GM10847 (cell line): ENCODE results near the gene MAP3K3.

ENCODE experiments used
- POLR2A ChIP-seq: IDR thresholded peaks from 2 replicates; pipeline ENCODE4 v1.6.1; 2011; ENCODE audit not compliant: insufficient read length; ENCODE audit errors: extremely low read depth

MAP3K3 gene

GRCh38 chr17:63665527-63666214, 43.5 kb downstream of the MAP3K3 start:
- TF ChIP-seq POLR2A: no peak

DNA sequence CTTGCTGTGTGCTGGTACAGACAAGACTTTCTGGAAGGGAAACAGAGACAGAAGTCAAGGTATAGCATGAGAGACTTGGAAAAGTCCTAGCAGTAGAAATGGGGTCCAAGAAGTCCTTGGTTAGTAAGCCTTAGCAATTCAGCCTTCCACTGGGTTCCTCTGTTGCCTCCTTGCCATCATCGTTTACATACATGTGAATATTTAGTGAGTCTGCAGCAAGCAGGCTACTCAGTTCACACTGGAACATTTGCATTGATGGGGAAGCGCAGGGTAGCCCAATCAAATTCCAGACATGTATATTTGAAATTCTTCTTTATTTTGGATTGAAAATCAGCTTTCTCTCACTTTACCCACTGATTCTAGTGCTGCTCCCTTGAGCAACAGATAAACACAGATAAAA, 50.6 kb downstream of the MAP3K3 start:
- TF ChIP-seq POLR2A: no peak

GRCh38 chr17:63675231-63675606, 53.0 kb downstream of the MAP3K3 start:
- TF ChIP-seq POLR2A: no peak

DNA sequence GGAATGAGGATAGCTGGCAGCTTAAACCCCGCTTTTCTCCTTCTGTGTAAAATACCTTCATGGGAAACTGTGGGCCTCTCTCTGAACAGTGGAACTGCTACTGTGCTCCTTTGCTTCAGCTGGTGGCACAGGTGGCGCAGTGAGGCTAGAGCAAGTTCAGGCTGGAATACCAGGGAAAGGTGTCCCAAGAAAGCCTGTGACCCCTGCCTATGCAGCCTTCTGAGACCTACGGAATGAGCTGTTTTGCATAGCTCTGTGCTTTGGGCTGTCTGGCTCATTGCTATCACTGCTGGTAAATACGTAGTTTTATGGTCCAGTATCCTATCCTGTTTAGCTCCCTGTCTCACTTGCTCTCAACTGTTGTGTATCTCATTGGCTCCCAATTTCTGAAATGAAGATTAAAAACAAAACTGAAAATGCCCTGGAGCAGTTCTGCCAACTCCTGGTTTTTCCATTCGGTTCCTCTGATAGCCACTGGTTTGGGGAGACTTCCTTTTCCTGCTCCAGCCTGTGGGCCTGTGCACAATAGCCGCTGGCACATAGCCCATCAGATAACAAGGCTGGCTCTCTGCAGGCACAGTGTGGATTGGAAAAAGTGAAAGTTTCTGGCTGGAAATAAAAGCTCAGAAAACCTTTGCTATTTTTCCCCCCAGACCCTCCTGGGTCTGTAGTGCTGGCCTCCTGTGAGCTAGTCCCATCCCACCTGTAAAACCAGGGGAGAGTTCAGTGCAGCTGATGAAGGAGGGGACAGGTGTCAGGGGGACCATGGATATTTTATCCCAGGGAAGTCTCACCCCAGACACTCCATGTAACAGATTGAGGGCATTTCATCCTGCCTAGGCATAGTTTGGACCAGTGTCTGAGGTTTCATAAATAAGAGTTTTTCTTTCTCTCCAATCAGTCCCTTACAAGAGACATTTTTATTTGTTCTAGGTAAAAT, 53.7 kb downstream of the MAP3K3 start:
- no peak for TF ChIP-seq POLR2A

GRCh38 chr17:63676584-63676983, 54.4 kb downstream of the MAP3K3 start:
- no peak for TF ChIP-seq POLR2A

DNA sequence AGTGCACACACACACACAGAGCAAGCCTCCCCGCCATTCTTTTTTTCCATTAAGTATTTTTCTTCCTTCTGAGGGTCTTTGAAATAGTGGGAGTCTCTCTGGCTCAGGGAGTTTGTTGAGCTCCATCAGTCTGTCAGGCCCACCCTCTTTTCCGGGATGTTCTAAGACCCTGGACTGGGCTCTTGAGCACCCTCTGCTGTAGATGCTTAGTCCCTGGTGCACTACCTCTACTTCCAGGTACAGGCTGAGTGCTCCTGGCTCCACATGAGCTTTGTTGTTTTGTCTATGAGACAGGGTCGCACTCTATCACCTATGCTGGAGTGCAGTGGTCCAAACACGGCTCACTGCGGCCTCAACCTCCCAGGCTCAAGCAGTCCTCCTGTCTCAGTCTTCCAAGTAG, 57.0 kb downstream of the MAP3K3 start:
- no peak for TF ChIP-seq POLR2A

GRCh38 chr17:63680700-63681099, 58.5 kb downstream of the MAP3K3 start:
- TF ChIP-seq POLR2A: no peak

DNA sequence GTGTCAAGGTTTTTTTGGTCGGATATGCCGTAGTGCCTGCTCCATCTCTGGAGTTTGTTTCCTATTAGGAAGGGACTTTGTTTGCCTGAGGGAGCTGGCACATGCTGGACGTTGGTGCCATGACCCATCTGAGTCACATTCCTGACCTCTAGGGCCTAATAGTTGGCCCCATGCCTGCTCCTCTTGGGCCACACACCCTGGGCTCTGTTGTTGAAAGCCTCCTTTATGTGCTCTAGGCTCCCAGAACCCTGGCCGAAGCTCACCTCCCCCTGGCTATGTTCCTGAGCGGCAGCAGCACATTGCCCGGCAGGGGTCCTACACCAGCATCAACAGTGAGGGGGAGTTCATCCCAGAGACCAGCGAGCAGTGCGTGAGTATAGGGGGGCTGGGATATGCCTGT, 59.3 kb downstream of the MAP3K3 start:
- no peak for TF ChIP-seq POLR2A

DNA sequence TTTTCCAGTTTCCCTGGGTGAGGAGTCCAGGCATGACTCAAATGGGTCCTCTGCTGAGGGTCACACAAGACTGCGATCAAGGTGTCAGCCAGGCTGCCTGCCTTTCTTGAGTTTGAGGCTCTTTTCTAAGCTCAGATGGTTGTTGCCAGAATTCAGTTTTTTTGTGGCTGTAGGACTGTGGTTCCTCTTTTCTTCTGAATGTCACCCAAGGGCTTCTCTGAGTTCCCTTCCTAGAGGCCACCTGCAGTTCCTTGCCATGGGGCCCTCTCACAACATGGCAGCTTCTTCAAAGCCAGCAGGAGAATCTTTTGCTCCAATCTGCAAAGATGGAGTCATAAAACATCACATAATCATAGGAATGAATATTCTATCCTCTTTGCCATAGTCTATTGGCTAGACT, 60.2 kb downstream of the MAP3K3 start:
- no peak for TF ChIP-seq POLR2A

DNA sequence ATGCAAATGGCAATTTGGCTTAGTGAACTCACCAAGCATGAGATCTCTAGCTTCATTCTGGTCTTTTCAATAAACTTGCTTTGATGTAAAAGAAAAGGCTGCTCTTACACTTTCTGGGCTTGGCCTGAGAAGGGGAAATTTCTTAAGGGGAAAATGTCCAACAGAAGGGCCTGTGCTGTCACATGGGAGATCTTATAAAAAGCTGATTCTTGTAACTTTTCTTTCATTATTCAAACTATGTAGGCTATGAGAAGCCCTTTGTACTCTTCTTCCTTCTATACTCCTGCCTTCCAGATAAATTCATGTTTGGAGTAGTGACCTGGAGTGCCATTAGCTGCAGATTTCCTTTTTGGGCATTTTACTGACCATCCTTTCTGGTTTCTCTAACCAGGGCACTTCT, 60.8 kb downstream of the MAP3K3 start:
- no peak for TF ChIP-seq POLR2A

GRCh38 chr17:63685041-63685440, 62.8 kb downstream of the MAP3K3 start:
- TF ChIP-seq POLR2A: no peak

DNA sequence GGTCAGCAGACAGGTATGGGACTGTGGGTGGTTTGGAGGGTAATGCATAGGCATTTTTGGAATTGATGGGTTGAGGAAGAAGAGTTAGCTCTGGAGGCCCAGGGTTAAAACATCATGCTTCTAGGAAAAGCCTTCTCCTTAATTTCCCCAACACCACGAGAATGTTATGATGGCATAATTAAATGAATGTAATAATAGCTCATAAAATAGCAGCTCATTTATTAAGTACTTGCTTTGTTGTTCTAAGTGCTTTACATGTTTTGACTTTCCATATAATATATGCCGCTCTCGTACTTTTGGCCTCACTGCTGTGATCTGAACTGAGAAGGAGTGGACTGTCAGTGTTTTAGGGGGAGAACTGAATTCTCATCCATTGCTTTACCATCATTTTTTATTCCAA, 63.4 kb downstream of the MAP3K3 start:
- no peak for TF ChIP-seq POLR2A

GRCh38 chr17:63686138-63686685, 64.0 kb downstream of the MAP3K3 start:
- TF ChIP-seq POLR2A: no peak

DNA sequence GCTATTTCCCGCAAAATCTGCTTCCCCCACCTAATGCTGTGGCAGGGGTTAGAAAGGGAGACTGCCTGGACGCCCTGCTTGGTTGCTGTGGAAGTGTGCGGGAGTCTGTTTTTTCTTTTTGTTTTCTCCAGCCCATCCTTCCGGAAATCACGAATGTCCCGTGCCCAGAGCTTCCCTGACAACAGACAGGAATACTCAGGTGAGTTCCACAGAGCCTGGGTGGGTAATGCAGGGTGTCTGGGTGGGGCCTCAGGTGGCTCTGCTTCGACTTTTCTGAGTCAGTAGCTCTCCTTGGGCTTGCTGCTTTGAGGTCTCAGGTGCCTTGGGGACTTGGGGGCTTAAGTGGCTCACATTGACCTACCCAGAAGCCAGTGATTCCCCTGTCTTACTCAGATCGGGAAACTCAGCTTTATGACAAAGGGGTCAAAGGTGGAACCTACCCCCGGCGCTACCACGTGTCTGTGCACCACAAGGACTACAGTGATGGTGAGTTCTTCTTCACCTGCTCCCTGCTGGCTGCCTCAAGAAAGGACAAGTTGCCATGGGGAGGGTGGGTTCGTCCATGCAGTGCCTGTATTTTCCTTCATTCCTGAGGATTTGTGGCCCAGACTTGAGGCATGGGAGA, 66.3 kb downstream of the MAP3K3 start:
- no peak for TF ChIP-seq POLR2A

DNA sequence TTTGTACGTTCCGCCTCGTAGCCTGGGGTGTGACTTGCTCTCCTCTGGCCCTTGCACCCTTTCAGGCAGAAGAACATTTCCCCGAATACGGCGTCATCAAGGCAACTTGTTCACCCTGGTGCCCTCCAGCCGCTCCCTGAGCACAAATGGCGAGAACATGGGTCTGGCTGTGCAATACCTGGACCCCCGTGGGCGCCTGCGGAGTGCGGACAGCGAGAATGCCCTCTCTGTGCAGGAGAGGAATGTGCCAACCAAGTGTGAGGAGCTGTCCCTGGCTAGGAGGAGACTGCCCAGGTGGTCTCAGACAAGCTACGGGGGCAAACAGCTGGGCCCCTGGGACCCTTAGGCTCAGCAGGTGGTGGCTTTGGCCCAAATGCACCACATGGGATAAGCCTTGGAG, 67.3 kb downstream of the MAP3K3 start:
- no peak for TF ChIP-seq POLR2A
